HG03571 (cell line): ENCODE results near the gene RASA4.
"Not testable (repeated sequence)": the region's sequence is repeated elsewhere in the genome, so short reads cannot be mapped to it uniquely, and the experiment has no call there.

ENCODE experiments used
- ATAC-seq: cut with Tn5 transposase; IDR thresholded peaks from one replicate; pipeline ENCODE4 v1.9.1; 2021; ENCODE audit not compliant: unreplicated experiment

Gene RASA4

DNA sequence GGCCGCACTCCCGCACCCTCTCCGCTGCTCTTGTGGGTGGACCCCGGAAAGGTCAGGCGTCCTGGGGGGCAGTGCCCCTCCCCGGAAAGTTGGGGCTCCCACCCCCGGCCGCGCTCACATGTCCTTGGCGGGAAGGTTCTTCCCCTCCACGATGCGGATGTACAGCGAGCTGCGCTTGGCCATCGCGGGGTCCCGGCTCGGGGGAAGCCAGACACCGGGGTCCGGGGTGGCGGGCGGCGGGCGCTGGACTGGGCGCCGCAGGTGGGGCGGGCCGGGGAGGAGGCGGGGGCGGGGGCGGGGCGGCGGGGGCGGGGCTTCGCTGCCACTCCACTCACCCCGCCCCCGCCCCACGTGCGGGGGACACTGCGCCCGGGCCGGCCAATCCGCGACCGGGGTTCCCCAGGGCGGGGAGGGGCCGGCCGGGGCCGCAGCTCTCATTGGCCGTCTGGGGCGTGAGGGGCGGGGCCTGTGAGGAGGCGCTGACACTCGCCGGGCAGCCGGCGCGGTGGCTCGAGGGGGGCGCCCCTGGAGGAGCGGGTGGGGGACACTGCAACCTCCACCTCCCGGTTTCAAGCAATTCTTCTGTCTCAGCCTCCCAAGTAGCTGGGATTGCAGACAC lies at the start of gene RASA4:
TSS of gene RASA4 (minus strand) at position 250 of the 619 bp plus-strand sequence. CDS start at position 183, 67 bp downstream.
- peak; percentile 70 for ATAC-seq

DNA sequence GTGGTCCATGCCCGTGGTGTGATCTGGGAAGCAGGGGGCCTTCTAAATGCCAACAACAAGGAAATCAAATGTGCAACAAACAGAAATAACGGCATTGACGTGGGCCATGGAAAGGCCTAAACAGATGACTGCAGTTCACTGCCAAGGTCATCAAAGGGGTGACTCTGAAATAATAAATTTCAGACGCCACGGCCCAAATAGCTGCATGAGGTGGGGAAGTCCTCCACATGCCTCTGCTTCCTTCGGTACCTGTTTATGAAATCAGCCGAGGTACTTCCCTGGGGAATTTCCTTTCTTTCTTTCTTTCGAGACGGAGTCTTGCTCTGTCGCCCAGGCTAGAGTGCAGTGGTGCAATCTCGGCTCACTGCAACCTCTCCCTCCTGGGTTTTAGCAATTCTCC lies 48.2 kb upstream of the RASA4 start:
- not testable (repeated sequence) for ATAC-seq

DNA sequence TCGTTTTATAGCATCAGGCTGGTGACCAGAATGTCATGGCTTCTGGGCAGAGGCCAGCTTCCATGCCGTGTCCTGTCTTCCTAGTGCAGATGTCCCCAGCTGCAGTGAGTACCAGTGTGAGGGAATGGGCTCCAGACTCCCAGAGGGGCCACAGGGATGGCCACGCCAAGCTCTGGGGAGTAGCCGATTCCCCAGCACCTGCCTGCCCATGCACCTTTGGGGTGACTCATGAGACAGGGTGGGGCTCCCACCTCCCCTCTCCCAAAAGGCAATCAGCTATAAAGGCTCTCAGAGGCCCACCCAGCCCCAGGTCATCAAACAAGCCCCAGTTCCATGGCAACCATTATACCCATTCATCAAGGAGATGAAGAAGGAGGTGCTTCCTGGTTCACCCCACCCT lies 33.4 kb upstream of the RASA4 start, which contains the start of gene SPDYE2B:
TSS of gene SPDYE2B (plus strand) at position 396 of the 400 bp plus-strand sequence. CDS start 2,030 bp downstream, outside the sequence.
- ATAC-seq, result not testable (repeated sequence)

DNA sequence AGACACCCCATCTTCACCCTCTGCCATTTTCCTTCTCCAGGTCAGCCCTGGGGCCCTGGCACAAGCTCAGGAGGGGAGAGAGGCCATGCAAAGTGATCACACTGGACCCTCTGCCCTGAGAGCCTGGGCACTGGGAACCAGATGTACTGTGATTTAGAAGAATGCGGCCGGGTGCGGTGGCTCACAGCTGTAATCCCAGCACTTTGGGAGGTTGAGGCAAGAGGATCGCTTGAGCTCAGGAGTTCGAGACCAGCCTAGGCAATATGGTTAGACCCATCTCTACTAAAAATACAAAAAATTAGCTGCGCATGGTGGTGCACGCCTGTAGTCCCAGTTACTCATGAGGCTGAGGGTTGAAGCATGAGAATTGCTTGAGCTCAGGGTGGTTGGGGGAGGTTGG lies 31.3 kb upstream of the RASA4 start:
- not testable (repeated sequence) for ATAC-seq

DNA sequence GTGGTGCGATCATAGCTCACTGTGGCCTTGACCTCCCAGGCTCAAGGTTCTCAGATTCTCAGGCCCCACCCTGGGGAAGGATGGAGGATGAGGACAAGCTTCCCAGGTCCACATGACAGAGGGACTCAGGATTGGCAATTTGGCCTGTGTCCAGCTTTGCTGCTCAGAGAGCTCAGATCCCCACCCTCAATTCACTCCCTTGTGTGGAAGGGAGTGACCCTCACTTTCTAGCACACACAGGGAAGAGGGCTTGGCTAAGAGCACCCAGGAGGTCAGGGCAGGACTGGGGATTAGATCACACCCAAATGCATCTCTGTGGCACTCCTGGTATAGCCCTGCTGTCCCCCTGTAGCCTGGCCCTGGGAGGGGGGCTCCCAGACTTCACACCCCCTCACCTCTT lies 26.8 kb upstream of the RASA4 start:
- not testable (repeated sequence) for ATAC-seq

DNA sequence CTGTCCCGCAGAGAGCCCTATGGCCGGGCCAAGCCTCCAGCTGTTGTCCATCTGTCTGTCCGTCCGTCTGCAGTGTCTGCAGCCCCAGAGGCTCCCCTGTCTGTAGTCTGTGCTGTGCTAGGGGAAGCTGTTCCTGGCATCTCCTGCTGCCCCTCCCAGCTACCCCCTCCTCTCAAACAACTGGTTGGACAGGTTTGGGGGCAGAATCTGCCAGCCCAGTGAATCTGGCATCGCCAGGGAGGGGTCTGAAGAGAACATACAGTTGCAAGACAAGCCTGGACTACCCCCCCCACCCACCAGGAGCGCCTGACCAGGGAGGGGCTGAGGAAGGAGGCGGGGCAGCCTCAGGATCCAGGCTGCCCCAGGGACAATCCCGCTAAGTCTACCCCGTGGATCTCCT lies 26.1 kb upstream of the RASA4 start, which contains the start of gene UPK3BL1:
TSS of gene UPK3BL1 (minus strand) at position 101 of the 400 bp plus-strand sequence. CDS start at position 51, 50 bp downstream.
- ATAC-seq, result not testable (repeated sequence)

DNA sequence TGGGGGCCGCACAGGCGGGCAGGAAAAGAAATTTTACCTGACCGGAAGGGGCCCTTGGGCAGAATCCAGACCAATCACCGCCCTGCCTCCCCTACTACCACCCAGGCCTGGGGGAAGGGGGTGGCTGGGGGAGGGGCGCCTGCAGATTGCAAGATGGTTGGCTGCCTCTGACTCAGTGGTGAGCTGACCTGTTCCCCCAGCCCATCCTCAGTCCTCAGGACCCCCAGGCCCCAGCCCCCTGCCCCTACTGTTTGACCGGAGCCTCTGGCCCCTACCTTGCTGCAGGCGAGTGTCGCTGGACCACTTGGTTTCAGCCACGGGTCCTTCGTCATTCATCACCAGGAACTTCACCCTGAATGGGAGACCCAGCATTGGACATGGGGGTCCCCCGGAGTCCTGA lies 22.3 kb upstream of the RASA4 start:
- not testable (repeated sequence) for ATAC-seq

DNA sequence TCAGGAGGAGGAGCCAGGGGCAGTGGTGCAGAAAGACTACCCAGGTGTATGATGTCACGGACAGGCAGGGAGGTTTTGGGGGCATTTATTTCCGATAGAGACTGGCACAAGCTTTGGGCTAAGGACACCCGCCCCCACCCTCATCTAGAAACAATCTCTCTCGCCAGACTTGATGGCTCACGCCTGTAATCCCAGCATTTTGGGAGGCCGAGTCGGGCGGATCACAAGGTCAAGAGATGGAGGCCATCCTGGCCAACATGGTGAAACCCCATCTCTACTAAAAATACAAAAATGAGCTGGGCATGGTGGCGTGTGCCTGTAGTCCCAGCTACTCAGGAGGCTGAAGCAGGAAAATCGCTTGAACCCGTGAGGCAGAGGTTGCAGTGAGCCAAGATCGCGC lies 20.4 kb upstream of the RASA4 start:
- ATAC-seq, result not testable (repeated sequence)

DNA sequence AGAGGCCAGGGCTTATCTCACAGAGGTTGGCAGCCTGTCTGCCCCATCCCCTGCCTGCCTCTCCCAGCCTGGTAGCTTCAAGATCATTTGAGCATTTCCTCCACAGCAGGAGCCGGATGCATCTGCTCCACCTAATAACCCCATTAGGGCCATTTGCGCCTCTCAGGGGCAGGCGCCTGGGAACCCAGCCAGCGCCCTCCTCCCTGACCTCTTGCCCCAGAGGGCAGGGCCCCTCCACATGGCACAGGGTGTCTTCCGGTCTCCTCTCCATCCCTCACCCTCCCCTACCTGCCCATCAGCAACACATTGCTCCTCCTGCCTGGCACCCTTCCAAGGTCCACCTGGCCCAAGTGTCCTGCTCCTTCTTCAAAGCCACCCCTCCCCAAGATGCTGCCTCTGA lies 18.8 kb upstream of the RASA4 start:
- not testable (repeated sequence) for ATAC-seq

DNA sequence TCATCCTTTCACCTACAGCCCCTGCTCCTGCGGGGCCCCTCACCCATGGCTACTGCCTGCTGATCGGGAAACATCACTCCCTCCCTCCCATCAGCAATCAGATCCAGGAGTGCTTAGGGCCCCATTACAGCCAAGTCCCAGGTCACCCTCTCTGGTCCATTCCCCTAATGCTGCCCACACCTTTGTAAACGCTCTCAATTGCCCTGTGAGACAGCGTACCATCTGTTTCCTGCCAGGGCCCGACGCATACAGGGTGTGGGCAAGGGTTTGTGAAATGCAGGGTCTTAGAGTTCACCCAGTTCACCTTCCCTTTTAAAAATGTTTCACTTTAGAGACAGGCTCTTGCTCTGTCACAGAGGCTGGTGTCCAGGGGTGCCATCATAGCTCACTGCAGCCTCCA lies 17.7 kb upstream of the RASA4 start:
- ATAC-seq, result not testable (repeated sequence)

DNA sequence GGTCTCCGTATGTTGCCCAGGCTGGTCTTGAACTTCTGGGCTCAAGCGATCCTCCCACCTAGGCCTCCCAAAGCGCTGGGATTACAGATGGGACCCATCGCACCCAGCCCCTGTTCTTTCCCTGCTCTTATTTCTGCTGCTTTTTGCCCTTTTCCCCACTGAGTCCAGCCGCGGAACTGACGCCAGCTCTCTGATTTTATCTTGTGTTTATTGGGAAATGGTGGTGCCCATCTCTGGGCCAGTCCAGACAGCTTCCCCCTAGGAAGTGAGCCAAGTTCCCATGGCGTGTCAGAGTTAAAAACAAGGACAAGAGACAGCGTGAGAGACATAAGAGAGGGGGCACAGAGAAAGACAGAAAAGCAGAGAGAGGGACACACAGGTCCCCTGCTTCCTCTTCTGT lies 14.1 kb upstream of the RASA4 start:
- not testable (repeated sequence) for ATAC-seq

DNA sequence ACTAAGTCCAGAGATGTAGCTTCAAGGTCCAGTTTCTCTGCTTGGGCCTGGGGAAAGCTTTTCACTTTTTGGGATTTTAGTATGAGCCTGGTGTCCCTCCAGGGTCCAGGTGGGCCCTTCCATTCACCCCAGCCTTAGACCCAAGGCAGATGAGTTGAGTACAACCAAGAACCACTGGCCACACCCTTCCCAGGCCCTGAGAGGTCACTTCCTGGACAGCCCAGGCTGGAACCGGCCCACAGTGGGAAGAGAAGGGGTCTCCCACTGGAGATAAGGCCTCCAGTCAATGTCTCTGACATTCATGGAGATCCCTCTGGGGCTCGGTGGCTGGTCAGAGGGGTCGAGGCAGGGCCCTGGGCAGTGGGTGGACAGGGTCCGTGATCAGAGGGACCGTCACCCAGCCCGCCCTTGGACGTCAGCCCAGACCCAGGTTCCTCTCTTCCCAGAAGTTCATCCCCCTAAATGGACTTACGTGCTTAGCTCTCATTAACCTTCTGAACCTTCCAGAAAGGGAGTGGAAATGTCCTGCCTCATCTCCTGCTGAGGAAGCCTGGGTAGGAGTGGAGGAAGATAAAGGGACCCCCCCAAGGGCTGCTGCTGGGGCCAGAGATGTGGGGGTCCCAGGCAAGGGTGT lies 10.8 kb upstream of the RASA4 start:
- not testable (repeated sequence) for ATAC-seq

DNA sequence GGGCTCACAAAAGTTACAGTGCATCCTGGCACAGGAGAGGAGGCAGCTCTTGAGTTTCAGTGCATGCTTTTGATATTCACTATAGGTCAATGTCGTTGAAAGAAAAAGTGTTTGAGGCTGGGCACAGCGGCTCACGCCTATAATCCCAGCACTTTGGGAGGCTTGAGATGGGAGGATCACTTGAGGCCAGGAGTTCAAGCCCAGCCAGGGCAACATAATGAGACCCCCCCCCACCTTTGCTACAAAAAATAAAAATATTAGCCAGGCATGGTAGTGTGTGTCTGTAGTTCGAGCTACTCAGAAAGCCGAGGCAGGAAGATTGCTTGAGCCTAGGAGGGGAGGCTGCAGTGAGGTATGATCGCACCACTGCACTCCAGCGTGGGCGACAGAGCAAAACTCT lies 1.6 kb upstream of the RASA4 start:
- not testable (repeated sequence) for ATAC-seq

DNA sequence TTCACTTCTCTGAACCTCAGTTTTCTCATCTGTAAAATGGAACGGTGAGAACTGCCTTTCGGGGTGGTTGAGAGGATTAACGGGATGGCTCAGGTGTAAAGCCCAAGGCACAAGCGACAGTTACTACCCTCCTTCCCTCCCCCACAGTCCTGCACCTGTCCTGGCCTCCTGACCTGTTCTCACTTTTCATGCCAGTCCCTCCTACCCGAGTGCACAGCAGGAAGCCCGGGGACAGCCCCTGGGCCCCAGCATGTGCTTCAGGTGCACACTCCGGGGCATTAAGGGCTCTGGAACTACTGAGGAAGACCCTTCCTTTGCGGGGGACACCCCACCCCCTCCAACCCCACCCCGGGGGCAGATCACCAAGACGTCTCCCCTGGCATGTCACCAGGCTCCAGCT lies 626 bp downstream of the RASA4 start:
- ATAC-seq, result not testable (repeated sequence)

DNA sequence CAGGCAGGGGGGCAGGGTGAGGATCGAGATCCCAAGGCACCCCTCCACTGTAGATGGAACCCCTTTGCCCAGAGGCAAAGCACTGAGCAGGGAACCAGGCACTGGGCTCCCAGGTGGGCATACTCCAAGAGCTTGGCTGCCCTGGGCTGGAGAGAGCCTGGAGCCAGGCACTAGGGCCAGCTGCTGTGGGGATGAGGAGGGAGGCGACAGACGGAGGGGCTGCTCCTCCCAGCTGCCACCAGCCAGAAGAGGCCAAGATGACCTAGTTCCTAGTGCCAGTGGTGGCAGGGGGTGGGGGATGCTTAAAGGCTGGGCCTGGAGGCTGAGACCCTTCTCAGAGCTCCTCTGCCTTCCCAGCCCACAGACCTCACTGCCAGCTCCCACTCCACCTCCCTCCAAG lies 1.7 kb downstream of the RASA4 start:
- ATAC-seq, result not testable (repeated sequence)

DNA sequence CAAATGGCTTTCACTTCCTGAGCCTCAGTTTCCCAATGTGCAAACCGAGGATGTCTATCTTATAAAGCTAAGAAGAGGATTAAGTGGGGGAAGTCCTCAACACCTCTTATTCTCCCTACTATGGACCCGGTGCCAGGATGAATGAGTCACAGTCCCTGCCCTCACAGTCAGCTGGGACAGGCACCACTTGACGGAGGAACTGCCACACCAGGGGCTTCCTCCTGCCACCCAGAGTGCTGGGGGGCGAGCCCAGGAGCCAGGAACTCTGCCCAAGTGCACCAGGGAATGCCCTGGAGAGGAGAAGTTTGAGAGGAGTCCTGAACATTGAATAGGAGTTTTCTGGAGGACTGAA lies 2.2 kb downstream of the RASA4 start:
- peak; percentile 13 for ATAC-seq

DNA sequence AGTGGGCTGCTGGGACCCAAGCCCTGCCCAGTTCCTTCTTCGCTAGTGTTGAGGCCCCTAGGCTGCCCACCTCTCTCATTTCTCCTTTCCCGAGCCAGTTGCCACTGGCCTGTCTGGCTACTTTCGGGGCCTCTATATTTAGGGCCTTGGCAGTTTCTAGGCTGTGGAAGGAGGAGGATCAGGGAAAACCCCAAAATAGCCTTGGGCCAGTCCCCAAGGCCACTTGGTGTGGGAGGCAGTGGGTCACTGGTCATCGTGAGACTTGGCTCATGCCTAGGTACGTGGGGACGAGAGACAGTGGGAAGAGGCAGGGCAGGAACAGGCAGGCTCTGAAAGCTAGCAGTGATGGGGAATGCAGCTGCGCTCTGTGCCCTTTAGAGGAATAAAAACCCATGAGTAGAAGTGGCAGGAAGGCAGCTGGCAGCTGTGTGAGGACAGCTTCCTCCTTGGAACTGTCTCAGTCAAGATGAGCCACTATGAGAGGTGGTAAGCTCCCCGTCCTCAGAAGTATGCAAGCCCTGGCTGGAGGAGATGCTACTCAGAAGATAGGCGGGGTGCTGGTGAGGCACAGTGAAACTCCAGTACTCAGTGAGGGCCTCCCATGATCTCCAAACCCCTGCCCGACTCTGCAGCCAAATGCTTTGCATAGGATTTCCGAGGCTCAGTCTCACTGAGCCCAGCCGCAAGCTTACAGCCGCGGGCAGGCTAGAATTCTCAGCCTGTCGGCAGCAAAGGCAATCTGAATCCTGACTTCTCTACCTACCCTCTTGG lies 2.8 kb downstream of the RASA4 start:
- ATAC-seq, result peak; percentile 58

DNA sequence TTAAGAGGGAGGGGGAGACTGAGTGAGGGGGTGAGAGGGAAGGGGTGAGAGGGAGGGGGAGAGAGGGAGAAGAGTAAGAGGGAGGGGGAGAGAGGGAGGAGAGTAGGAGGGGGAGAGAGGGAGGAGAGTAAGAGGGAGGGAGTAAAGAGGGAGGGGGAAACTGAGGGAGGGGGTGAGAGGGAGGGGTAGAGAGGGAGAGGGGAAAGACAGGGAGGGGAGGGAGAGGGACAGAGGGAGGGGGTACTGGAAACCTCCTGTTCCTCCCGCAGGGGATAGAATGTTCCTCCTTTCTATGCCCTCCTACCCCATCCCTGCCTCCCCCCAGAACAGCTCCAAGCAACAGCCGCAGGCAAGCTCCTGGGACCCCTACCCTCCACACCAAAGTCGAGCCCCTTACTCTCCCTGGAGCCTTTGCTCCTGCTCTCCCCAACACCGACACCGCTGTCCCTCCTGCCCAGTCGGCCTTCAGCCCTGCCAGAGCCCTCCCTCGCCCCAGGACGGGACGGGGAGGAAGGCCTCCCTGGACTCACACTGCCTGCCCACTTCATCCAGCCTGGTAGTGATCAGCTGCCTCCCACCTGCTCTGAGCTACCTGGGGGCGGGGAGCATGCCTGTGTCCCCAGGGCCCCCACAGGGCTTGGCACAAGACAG lies 4.8 kb downstream of the RASA4 start:
- not testable (repeated sequence) for ATAC-seq

DNA sequence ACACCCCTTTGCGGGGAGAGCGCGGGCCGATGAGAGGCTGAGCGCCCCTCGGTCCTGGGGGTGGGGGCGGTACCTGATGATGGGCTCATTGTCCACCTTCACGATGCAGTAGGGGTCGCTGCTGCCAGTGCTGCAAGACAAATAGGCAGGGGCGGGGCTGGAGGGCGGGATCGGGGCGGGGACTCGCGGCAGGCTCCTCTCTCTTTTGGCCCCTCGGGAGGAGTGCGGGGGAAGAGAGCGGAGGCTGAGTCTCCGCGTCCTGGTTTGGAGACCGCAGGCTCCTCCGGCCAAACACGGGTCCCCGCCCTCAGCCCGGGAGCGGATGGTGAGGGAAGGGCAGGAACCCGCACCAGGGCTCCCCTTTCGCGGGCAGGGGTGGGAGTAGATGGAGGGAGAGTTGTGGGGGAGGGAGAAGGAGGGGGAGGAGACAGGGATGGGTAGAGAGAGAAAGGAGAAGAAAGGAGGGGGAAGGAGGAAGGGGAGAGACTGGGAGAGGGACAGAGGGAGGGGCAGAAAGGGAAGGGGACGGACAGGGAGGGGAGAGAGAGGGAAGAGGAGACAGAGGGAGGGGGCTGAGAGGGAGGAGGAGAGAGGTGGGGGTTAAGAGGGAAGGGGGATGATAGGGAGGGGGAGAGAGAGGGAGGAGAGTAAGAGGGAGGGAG lies 5.4 kb downstream of the RASA4 start:
- peak; percentile 37 for ATAC-seq

DNA sequence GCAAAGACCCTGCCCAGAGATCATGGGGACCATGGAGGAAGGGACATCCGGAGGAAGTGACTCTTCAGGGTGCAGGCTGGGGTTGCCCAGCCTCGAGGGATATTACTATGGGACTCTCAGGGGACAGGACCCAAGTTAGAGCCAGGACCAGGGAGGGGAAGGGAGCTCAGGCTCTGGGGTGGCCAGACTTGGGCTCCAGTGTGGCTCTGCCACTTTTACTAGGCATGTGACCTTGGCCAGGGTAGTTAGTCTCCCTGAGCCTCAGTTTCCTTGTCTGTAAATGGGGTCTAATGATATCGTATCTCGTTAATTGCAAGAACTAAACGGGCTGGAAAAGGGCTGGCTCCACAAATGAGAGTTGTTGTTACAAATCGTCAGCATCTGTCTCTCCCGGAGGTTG lies 6.1 kb downstream of the RASA4 start:
- ATAC-seq, result not testable (repeated sequence)

DNA sequence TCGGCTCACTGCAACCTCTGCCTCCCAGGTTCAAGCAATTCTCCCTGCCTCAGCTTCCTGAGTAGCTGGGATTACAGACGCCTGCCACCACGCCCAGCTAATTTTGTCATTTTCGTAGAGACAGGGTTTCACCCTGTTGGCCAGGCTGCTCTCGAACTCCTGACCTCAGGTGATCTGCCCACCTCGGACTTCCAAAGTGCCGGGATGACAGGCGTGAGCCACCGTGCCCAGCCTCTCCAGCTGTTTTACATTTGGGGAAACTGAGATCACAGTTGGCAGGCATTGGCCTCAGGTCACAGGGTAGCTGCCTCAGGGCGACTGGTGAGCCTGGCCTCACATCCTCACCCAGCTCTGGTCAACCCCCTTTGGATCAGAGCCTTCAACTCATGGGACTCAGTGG lies 6.8 kb downstream of the RASA4 start:
- not testable (repeated sequence) for ATAC-seq
